Measurements from ENCODE around the gene LAMB2. TPM values are rescaled to one million over a fixed set of nuclear protein-coding genes. Genes with fewer than 3 reads are reported as not detected.

The LAMB2 gene
- total and polyA plus RNA-seq, 2 of the 8 experiments (the other 6 are each of a cell fraction or from before 2014, with no cell fraction given): 112 to 153 TPM

GRCh38 chr3:49180116-49180515, 47.3 kb upstream of the LAMB2 start (continued):
- TF ChIP-seq HDAC2 (IDR thresholded peaks at IDR 0.05; ENCODE audit: borderline replicate concordance in 1 of 2, low read depth in 2 of 2, low read length in 2 of 2) (no peak), RBBP5 (IDR thresholded peaks at IDR 0.05; ENCODE audit: borderline replicate concordance, low read depth, low read length) (no peak), SIN3A (conservative IDR thresholded peaks at IDR 0.05 in 1 of 2, IDR thresholded peaks at IDR 0.05 in 1 of 2; ENCODE audit: low read depth in 1 of 2, low read length in 2 of 2) (no peak), GTF2F1 (IDR thresholded peaks at IDR 0.05; ENCODE audit: borderline replicate concordance, low read depth, low read length) (no peak), NANOG (IDR thresholded peaks at IDR 0.05; ENCODE audit: insufficient read depth, low read depth, low read length, poor library complexity, severe bottlenecking) (no peak), POLR2A (IDR thresholded peaks at IDR 0.05; ENCODE audit: control extremely low read depth in 1 of 2, low read depth in 2 of 2, low read length in 2 of 2) (no peak), TAF1 (IDR thresholded peaks at IDR 0.05; ENCODE audit: low read depth, low read length) (no peak), JUN (IDR thresholded peaks at IDR 0.05; ENCODE audit: low read depth, low read length) (no peak), NRF1 (IDR thresholded peaks at IDR 0.05; ENCODE audit: low read depth, low read length) (no peak)
